HL-60 (cell line): ENCODE measurements around the gene CBX8.

Experiments
- POLR2AphosphoS5 ChIP-seq: IDR thresholded peaks from 2 replicates; pipeline ENCODE4 v1.6.1; 2012; ENCODE audit warnings: low read depth
- TF ChIP-seq, protein P1 (sequence below): IDR thresholded peaks from one replicate; pipeline ENCODE4 v1.5.1; 2011; ENCODE audit warnings: low read length, control low read depth, inconsistent platforms; ENCODE audit not compliant: insufficient read depth

DNA sequence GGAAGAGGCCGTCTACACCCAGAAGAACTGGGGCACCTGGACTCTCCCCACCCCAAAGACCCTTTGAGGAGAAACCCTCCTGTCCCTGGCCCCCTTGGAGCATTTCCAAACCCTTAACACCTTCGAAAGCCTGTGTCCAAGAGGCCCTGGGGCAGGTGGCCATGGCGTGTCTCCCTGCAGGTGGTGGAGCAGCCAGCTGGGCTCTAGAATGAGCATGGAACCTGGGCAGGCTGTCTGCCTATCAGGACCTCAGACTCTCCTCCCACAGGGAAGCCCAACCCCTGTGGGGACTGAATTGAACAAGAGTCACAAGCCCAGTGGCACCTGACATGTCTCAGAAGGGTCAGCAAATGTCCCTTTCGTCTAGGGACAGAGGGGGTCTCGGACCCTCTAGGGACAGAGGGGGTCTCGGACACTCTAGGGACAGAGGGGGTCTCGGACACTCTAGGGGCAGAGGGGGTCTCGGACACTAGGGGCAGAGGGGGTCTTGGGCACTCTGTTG lies 33.9 kb upstream of the CBX8 start:
- no peak for TF ChIP-seq POLR2AphosphoS5
- TF ChIP-seq, protein P1, sequence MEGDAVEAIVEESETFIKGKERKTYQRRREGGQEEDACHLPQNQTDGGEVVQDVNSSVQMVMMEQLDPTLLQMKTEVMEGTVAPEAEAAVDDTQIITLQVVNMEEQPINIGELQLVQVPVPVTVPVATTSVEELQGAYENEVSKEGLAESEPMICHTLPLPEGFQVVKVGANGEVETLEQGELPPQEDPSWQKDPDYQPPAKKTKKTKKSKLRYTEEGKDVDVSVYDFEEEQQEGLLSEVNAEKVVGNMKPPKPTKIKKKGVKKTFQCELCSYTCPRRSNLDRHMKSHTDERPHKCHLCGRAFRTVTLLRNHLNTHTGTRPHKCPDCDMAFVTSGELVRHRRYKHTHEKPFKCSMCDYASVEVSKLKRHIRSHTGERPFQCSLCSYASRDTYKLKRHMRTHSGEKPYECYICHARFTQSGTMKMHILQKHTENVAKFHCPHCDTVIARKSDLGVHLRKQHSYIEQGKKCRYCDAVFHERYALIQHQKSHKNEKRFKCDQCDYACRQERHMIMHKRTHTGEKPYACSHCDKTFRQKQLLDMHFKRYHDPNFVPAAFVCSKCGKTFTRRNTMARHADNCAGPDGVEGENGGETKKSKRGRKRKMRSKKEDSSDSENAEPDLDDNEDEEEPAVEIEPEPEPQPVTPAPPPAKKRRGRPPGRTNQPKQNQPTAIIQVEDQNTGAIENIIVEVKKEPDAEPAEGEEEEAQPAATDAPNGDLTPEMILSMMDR = no peak
